HG02981 (cell line): ENCODE measurements around the gene GRAMD2B.
A peak's percentile ranks its signal among the peaks of the same experiment; 100 is the strongest.

Source experiments
- ATAC-seq: cut with Tn5 transposase; IDR thresholded peaks from one replicate; pipeline ENCODE4 v1.9.1; 2021; ENCODE audit warnings: mild to moderate bottlenecking, moderate library complexity; ENCODE audit not compliant: unreplicated experiment

GRAMD2B gene

GRCh38 chr5:126477294-126478117 lies 54.3 kb downstream of the GRAMD2B start:
- ATAC-seq = no peak

GRCh38 chr5:126479810-126480209 lies 56.6 kb downstream of the GRAMD2B start:
- ATAC-seq = no peak

- no peak for ATAC-seq
Observed at GRCh38 chr5:126480824-126481223, 57.6 kb downstream of the GRAMD2B start.

GRCh38 chr5:126481243-126481642 lies 58.0 kb downstream of the GRAMD2B start:
- ATAC-seq = no peak

- ATAC-seq = no peak
Observed at GRCh38 chr5:126482591-126482990, 59.4 kb downstream of the GRAMD2B start.

- ATAC-seq = no peak
Observed at GRCh38 chr5:126483156-126483555, 59.9 kb downstream of the GRAMD2B start.

GRCh38 chr5:126484253-126484652 lies 61.0 kb downstream of the GRAMD2B start:
- ATAC-seq = no peak

GRCh38 chr5:126486332-126486731 lies 63.1 kb downstream of the GRAMD2B start:
- no peak for ATAC-seq

GRCh38 chr5:126487596-126487995 lies 64.4 kb downstream of the GRAMD2B start:
- no peak for ATAC-seq

- no peak for ATAC-seq
Observed at GRCh38 chr5:126488443-126489065, 65.3 kb downstream of the GRAMD2B start.

GRCh38 chr5:126490167-126490940 lies 67.1 kb downstream of the GRAMD2B start:
- ATAC-seq = no peak

GRCh38 chr5:126492939-126493338 lies 69.7 kb downstream of the GRAMD2B start:
- no peak for ATAC-seq

GRCh38 chr5:126494393-126494792 lies 71.2 kb downstream of the GRAMD2B start:
- ATAC-seq = no peak

- no peak for ATAC-seq
Observed at GRCh38 chr5:126497506-126497905, 74.3 kb downstream of the GRAMD2B start.

GRCh38 chr5:126499278-126499677 lies 76.1 kb downstream of the GRAMD2B start:
- no peak for ATAC-seq

- peak; percentile 70 for ATAC-seq
Observed at GRCh38 chr5:126499853-126500342, 76.7 kb downstream of the GRAMD2B start.

GRCh38 chr5:126501448-126501847 lies 78.2 kb downstream of the GRAMD2B start:
- ATAC-seq = no peak

GRCh38 chr5:126503602-126504104 lies 80.4 kb downstream of the GRAMD2B start:
- ATAC-seq = no peak

- no peak for ATAC-seq
Observed at GRCh38 chr5:126506079-126506478, 82.9 kb downstream of the GRAMD2B start.

- no peak for ATAC-seq
Observed at GRCh38 chr5:126508251-126508961, 85.2 kb downstream of the GRAMD2B start.

GRCh38 chr5:126508962-126509279 lies 85.7 kb downstream of the GRAMD2B start:
- no peak for ATAC-seq
